B cell (primary cell): ENCODE data around the gene MAP4K2. TPM values are rescaled to one million over a fixed set of nuclear protein-coding genes. Genes with fewer than 3 reads are reported as not detected.

Source experiments
- ATAC-seq: fragments of 200-7000 bp; cut with Tn5 transposase; one replicate; pipeline ENCODE4 v1.10.0; 2021; ENCODE audit warnings: low read depth, mild to moderate bottlenecking, moderate number of reproducible peaks, moderate library complexity
- CTCF ChIA-PET: fragments of 350-600 bp; sonication (Branson Sonifier 250); formaldehyde crosslinking; loops from one replicate; lab custom pipeline; 2021; ENCODE audit warnings: antibody characterized with exemption, inconsistent platforms; lab: Charles Lee
- POLR2A ChIA-PET: fragments of 350-600 bp; sonication (Branson Sonifier 250); formaldehyde crosslinking; loops from one replicate; lab custom pipeline; 2021; ENCODE audit warnings: antibody characterized with exemption; lab: Charles Lee
- DNase-seq: peaks from one replicate; pipeline ENCODE4 v3.0.0; 2013
- H2AFZ ChIP-seq: 2 replicates; pipeline ENCODE4 v1.6.1; 2012; ENCODE audit warnings: mild to moderate bottlenecking, low read depth, low read length; ENCODE audit not compliant: insufficient read depth, poor library complexity, severe bottlenecking
- H3K27ac ChIP-seq, 2 donors: 1 replicate in 1 of 2; 2 replicates in 1 of 2; pipeline ENCODE4 v1.5.1; 2012 to 2013; ENCODE audit warnings: low read length in 2 of 2, mild to moderate bottlenecking in 2 of 2, moderate library complexity in 1 of 2
- H3K27me3 ChIP-seq, 4 experiments: fragments of 200-600 bp in 1 of 4; sonication (generic) in 1 of 4; replicated peaks in 1 of 4; 1 replicate in 2 of 4; 2 replicates in 2 of 4; pipeline versions ENCODE4 v1.6.1 to v1.7.0; 2013 to 2016; ENCODE audit warnings: low read length in 3 of 4, mild to moderate bottlenecking in 2 of 4, mixed read lengths in 1 of 4, moderate library complexity in 1 of 4; ENCODE audit not compliant: insufficient read depth in 4 of 4, control insufficient read depth in 3 of 4; ENCODE audit errors: control extremely low read depth in 1 of 4
- H3K36me3 ChIP-seq, 2 experiments: replicated peaks in 1 of 2; 1 replicate in 1 of 2; 2 replicates in 1 of 2; pipeline versions ENCODE4 v1.6.1 to v1.7.1; 2013; ENCODE audit warnings: low read length in 1 of 2; ENCODE audit not compliant: insufficient read depth in 2 of 2, control insufficient read depth in 1 of 2; ENCODE audit errors: control extremely low read depth in 1 of 2, extremely low read depth in 1 of 2
- H3K4me1 ChIP-seq, 2 donors: fragments of 200-600 bp in 1 of 2; sonication (generic) in 1 of 2; 1 replicate in 1 of 2; 2 replicates in 1 of 2; pipeline versions ENCODE4 v1.5.1 to v1.6.1; 2013 to 2017; ENCODE audit warnings: low read length in 2 of 2; ENCODE audit not compliant: control insufficient read depth in 2 of 2, insufficient read depth in 2 of 2
- H3K4me2 ChIP-seq: replicated peaks from 2 replicates; pipeline ENCODE3; 2012; ENCODE audit warnings: mild to moderate bottlenecking, low read depth, low read length; ENCODE audit not compliant: poor library complexity, severe bottlenecking
- H3K4me3 ChIP-seq, 5 experiments: fragments of 200-600 bp in 1 of 5; sonication (generic) in 1 of 5; 1 replicate in 3 of 5; 2 replicates in 2 of 5; pipeline versions ENCODE4 v1.5.1 to v1.7.0; 2011 to 2016; ENCODE audit warnings: low read length in 4 of 5, mild to moderate bottlenecking in 4 of 5, low read depth in 2 of 5, control low read depth in 1 of 5, moderate library complexity in 1 of 5; ENCODE audit not compliant: insufficient read depth in 1 of 5; ENCODE audit errors: control extremely low read depth in 1 of 5, extremely low read depth in 1 of 5
- H3K79me2 ChIP-seq: fragments of 200-600 bp; sonication (generic); one replicate; pipeline ENCODE4 v1.6.0; 2016; ENCODE audit warnings: low read length; ENCODE audit not compliant: control insufficient read depth, insufficient read depth
- H3K9ac ChIP-seq: fragments of 200-600 bp; sonication (generic); 2 replicates; pipeline ENCODE4 v1.6.1; 2017; ENCODE audit warnings: mild to moderate bottlenecking, low read length, moderate library complexity
- H3K9me3 ChIP-seq, 3 donors: one replicate each; pipeline versions ENCODE4 v1.6.1 to v1.7.1; 2013; ENCODE audit warnings: low read length in 2 of 3; ENCODE audit not compliant: control insufficient read depth in 2 of 3, insufficient read depth in 1 of 3; ENCODE audit errors: control extremely low read depth in 1 of 3
- H4K20me1 ChIP-seq: 2 replicates; pipeline ENCODE4 v1.6.0; 2012; ENCODE audit warnings: mild to moderate bottlenecking, low read length; ENCODE audit not compliant: insufficient read depth, control insufficient read depth, poor library complexity, severe bottlenecking
- H3K27ac Mint-ChIP-seq: one replicate; pipeline ENCODE4 v1.8.0; 2021; ENCODE audit warnings: mixed read lengths
- H3K27me3 Mint-ChIP-seq: one replicate; pipeline ENCODE4 v1.8.0; 2021; ENCODE audit warnings: mixed read lengths
- H3K4me1 Mint-ChIP-seq: one replicate; pipeline ENCODE4 v1.8.0; 2021; ENCODE audit warnings: mixed read lengths
- H3K4me3 Mint-ChIP-seq: one replicate; pipeline ENCODE4 v1.8.0; 2021; ENCODE audit warnings: mixed read lengths
- H3K9me3 Mint-ChIP-seq: one replicate; pipeline ENCODE4 v1.8.0; 2022; ENCODE audit warnings: mixed read lengths; ENCODE audit not compliant: insufficient read depth
- EZH2 ChIP-seq: IDR thresholded peaks from 2 replicates; pipeline ENCODE4 v1.6.1; 2012; ENCODE audit warnings: borderline replicate concordance, low read depth, mild to moderate bottlenecking, moderate library complexity, low read length; ENCODE audit not compliant: insufficient read depth, poor library complexity, severe bottlenecking
- whole genome bisulfite sequencing: methylation state at CpG from one replicate; pipeline ENCODE4 v1.1.5; 2013; ENCODE audit warnings: missing lambda C conversion rate; ENCODE audit not compliant: insufficient coverage; 5-methylcytosine and 5-hydroxymethylcytosine counted together
- intact Hi-C: fragments of 100-400 bp; cut with micrococcal nuclease; formaldehyde crosslinking; loops from one replicate; pipeline ENCODE4 v1.10.0; 2022
- polyA plus RNA-seq: library from polyadenylated mRNA; depleted of rRNA; stranded (reverse); fragments of >200 nt; gene quantifications from 2 replicates; pipeline ENCODE4 v1.2.3, GENCODE V29; 2012
- total RNA-seq, 2 donors: library from RNA; stranded (reverse); fragments of 120-200 nt in 1 of 2; gene quantifications; 1 replicate in 1 of 2; 2 replicates in 1 of 2; pipeline versions ENCODE4 v1.2.3 to v1.2.4, GENCODE V29; 2013 to 2022
- TF ChIP-seq, protein P1 (sequence below): fragments of 200-600 bp; IDR thresholded peaks from one replicate; pipeline ENCODE4 v1.8.0; 2022; ENCODE audit warnings: antibody characterized with exemption, mild to moderate bottlenecking

Gene MAP4K2
- total and polyA plus RNA-seq, 2 donors (not counting 1 experiment from before 2014, with no cell fraction given): 118 to 163 TPM

- peak overlapping the region; percentile 88 for H3K27ac Mint-ChIP-seq
- no peak for ATAC-seq
- TF ChIP-seq, protein P1, sequence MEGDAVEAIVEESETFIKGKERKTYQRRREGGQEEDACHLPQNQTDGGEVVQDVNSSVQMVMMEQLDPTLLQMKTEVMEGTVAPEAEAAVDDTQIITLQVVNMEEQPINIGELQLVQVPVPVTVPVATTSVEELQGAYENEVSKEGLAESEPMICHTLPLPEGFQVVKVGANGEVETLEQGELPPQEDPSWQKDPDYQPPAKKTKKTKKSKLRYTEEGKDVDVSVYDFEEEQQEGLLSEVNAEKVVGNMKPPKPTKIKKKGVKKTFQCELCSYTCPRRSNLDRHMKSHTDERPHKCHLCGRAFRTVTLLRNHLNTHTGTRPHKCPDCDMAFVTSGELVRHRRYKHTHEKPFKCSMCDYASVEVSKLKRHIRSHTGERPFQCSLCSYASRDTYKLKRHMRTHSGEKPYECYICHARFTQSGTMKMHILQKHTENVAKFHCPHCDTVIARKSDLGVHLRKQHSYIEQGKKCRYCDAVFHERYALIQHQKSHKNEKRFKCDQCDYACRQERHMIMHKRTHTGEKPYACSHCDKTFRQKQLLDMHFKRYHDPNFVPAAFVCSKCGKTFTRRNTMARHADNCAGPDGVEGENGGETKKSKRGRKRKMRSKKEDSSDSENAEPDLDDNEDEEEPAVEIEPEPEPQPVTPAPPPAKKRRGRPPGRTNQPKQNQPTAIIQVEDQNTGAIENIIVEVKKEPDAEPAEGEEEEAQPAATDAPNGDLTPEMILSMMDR: no peak
- no peak for TF ChIP-seq EZH2
These were observed 37.6 kb downstream of the MAP4K2 start for GRCh38 chr11:64765291-64765850.

DNA sequence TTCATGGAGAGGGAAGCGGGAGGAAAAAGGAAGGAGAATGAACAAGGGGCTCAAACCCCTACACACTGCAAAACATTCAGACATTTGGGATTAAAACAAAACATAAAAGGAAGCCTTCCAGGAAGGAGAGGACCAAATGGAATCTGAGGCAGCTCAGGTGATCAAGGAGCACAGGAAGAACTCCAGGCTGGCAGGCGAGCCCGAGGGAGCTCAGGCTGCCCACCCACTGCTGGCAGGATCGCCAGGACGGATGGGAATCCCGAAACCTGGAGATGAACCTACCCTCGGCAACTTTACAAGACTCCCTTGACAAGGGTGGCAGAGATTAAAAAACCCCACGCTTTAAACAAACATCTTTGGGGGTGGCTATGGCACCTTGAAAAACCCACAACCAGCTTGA lies 38.3 kb downstream of the MAP4K2 start:
- H3K27ac Mint-ChIP-seq: peak overlapping the region; percentile 88
- peak overlapping the region; percentile 60 to 85 for H3K27ac ChIP-seq

More at GRCh38 chr11:64765291-64765850, 37.6 kb downstream of the MAP4K2 start:
- Histone ChIP-seq H3K36me3 (peaks cover 5 to 81% of the 10 kb centered on the region in 2 experiments), H3K4me1 (peaks cover 85 to 99% of the 10 kb centered on the region in 2 donors), H3K79me2 (peaks cover 52% of the 10 kb centered on the region), H3K9ac (no peak overlapping the region), H2AFZ (no peak overlapping the region), H3K4me3 (peak overlapping the region in 1 of 5 experiments; percentile 18), H3K27me3 (no peaks in the 10 kb centered on the region), H4K20me1 (peaks cover 60% of the 10 kb centered on the region), H3K27ac (peak overlapping the region in 1 of 2 donors; percentile 17), H3K9me3 (no peaks in the 10 kb centered on the region), H3K4me2 (peak overlapping the region; percentile 66)
- ChIA-PET POLR2A (interaction anchor here (3.9 to 8.8 kb wide), 2 partner anchors 11 to 19 kb away, joined by 48 to 175 read pairs; partner anchors contain the start of genes RASGRP2 and SF1), CTCF (interaction anchor here (1.0 to 12.2 kb wide), 3 partner anchors 11 to 18 kb away, joined by 3 to 280 read pairs (median 11); partner anchors contain the start of genes RASGRP2 and SF1)
- Mint-ChIP-seq H3K4me1 (peaks cover 88% of the 10 kb centered on the region), H3K9me3 (no peaks in the 10 kb centered on the region), H3K4me3 (peak overlapping the region; percentile 74), H3K27me3 (no peaks in the 10 kb centered on the region)
- WGBS: 94% methylated on average over 13 of the region's 30 CpGs
- DNase-seq: no peak
- intact Hi-C loops: no loop called here

More for the DNA sequence above, 38.3 kb downstream of the MAP4K2 start:
- DNase-seq: no peak
- Histone ChIP-seq H3K79me2 (peaks cover 52% of the 10 kb centered on the region), H3K4me2 (peak overlapping the region; percentile 66), H3K9ac (peak overlapping the region; percentile 1), H2AFZ (no peak overlapping the region), H3K9me3 (no peaks in the 10 kb centered on the region), H3K4me1 (peaks cover 87 to 99% of the 10 kb centered on the region in 2 donors), H4K20me1 (peaks cover 54% of the 10 kb centered on the region), H3K27me3 (no peaks in the 10 kb centered on the region), H3K36me3 (peaks cover 3 to 81% of the 10 kb centered on the region in 2 experiments), H3K4me3 (peak overlapping the region in 4 of 5 experiments; percentile 11 to 23 (median 19))
- Mint-ChIP-seq H3K4me1 (peaks cover 90% of the 10 kb centered on the region), H3K4me3 (peak overlapping the region; percentile 74), H3K27me3 (no peaks in the 10 kb centered on the region), H3K9me3 (no peaks in the 10 kb centered on the region)
- intact Hi-C loops: loop anchor here (1.0 kb wide), 1 partner anchor 8 kb away; no protein-coding TSS in a partner anchor
- ChIA-PET CTCF (interaction anchor here (1.4 to 12.2 kb wide), 6 partner anchors 7 to 129 kb away, joined by 4 to 280 read pairs (median 15); partner anchors contain the start of genes RASGRP2 and SF1), POLR2A (interaction anchor here (0.8 to 8.8 kb wide), 3 partner anchors 12 to 19 kb away, joined by 3 to 175 read pairs (median 48); partner anchors contain the start of genes RASGRP2 and SF1)
- no peak for ATAC-seq
- 88% methylated on average over 4 of the region's 8 CpGs for WGBS
- TF ChIP-seq EZH2: no peak
- TF ChIP-seq, protein P1: no peak
